Stimulated activated CD4-positive, alpha-beta T cell treated with anti-CD3 and anti-CD28 coated beads, TNF-alpha, amount 100 ng/mL, for 4 hours (primary cell): ENCODE data around the gene NSMCE1.
"Not testable (repeated sequence)": the region's sequence is repeated elsewhere in the genome, so short reads cannot be mapped to it uniquely, and the experiment has no call there.

ENCODE experiments used
- DNase-seq, 3 experiments: peaks; one replicate each; pipeline ENCODE4 v3.0.0-alpha.2; 2020; ENCODE audit warnings: low read depth in 3 of 3

NSMCE1 gene

GRCh38 chr16:27303256-27304100, 34.9 kb upstream of the NSMCE1 start:
- no peak for DNase-seq

DNA sequence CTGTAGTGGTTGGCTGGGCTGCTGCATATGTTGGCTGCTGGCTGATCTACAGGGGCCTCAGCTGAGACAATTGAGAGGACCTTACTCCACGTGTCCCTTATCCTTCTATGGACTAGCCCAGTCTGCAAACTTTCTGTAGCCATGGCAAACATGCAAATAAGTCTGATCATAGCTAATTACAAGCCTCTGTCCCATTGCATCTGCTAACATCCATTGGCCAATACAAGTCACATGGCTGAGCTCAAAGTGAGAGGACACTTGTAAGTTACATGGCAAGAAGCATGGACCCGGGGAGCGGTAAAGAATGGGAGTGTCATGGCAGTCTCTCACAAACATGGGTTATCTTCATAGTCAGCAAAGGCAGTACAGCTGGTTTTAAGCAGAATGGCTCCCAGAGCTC, 33.6 kb upstream of the NSMCE1 start:
- no peak for DNase-seq

GRCh38 chr16:27301236-27301861, 32.8 kb upstream of the NSMCE1 start:
- DNase-seq = no peak

GRCh38 chr16:27298132-27298531, 29.6 kb upstream of the NSMCE1 start:
- no peak for DNase-seq

- no peak for DNase-seq
These were observed 24.8 kb upstream of the NSMCE1 start for GRCh38 chr16:27293343-27293742.

GRCh38 chr16:27291722-27292240, 23.2 kb upstream of the NSMCE1 start:
- DNase-seq = no peak

DNA sequence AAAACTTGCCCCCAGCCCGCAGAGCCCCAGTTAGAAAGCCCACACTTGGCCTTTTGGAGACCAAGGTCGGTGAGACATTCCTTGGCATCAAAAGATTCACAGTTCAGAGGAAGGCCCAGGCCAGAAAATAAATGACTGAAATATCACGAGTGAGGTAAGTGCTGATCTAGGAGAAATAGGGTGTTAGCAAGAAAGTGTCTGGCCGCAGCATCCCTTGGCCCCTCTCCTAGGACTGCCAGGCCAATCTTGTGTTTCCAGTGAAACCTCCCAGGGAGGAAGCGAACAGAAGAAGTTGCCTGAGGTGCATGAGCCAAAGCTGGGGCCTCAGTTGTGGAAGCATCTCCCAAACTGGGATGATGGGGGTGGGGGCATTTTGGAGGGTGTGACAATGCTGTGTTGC, 22.5 kb upstream of the NSMCE1 start:
- DNase-seq = no peak

GRCh38 chr16:27290562-27290961, 22.0 kb upstream of the NSMCE1 start:
- no peak for DNase-seq

GRCh38 chr16:27289669-27290068, 21.1 kb upstream of the NSMCE1 start:
- DNase-seq = no peak

DNA sequence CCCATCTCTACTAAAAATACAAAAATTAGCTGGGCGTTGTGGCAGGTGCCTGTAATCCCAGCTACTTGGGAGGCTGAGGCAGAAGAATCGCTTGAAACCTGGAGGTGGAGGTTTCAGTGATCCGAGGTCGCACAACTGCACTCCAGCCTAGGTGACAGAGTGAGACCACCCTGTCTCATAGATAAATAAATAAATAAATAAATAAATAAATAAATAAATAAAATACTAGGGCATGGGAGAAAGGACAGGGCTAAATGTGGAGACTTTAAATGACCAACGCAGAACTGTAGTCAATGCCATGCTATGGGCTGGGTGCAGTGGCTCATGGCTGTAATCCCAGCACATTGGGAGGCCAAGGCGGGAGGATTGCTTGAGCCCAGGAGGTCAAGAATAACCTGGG, 19.7 kb upstream of the NSMCE1 start:
- DNase-seq = not testable (repeated sequence)

DNA sequence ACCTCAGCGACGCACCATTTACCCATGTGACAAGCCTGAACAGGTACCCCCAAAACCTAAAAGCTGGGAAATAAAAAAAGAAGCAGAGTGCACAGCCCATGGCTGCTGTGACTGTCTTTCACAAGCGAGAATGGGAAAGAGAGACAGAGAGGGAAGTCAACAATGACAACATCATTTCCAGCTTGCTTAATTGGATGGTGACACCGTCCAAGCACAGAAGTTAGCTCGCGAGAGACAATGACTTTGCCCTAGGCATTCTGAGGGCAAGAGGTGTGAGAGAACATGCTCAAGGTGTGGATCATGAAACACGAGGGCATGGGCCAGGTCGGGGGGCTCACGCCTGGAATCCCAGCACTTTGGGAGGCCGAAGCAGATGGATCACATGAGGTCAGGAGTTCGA, 19.3 kb upstream of the NSMCE1 start:
- no peak for DNase-seq

- no peak for DNase-seq
These were observed 18.7 kb upstream of the NSMCE1 start for GRCh38 chr16:27287051-27287811.

GRCh38 chr16:27286451-27286850, 17.9 kb upstream of the NSMCE1 start:
- DNase-seq = no peak

DNA sequence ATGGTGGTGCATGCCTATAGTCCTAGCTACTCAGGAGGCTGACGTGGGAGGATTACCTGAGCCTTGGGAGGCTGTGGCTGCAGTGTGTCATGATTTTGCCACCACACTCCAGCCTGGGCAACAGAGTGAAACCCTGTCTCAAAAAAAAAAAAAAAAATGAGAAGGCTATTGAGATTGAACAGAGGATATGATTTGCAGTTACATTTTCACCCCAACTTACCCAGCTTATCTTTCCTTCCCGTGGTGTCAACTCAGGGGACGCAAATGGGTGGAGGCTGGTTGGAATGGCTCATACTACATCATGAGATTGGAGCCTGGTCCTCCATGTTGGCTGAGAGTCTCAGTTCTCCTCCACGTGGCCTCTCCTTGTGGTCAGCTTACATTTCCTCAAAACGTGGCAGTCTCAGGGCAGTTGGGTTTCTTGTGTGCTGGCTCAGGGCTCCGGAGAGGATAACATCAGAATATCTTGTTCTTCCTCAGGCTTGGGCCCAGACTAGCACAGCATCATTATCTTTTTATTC, 17.2 kb upstream of the NSMCE1 start:
- DNase-seq = no peak

- no peak for DNase-seq
These were observed 16.5 kb upstream of the NSMCE1 start for GRCh38 chr16:27284865-27285675.

- no peak for DNase-seq
These were observed 12.7 kb upstream of the NSMCE1 start for GRCh38 chr16:27281243-27281642.

GRCh38 chr16:27275394-27275793, 6.8 kb upstream of the NSMCE1 start:
- DNase-seq = no peak

- DNase-seq = not testable (repeated sequence)
These were observed 5.9 kb upstream of the NSMCE1 start for GRCh38 chr16:27274424-27274874.

- DNase-seq = peak in 1 of 3 experiments; percentile 6
These were observed 5.3 kb upstream of the NSMCE1 start for GRCh38 chr16:27273670-27274423.

GRCh38 chr16:27273330-27273669, 4.7 kb upstream of the NSMCE1 start:
- DNase-seq = no peak

DNA sequence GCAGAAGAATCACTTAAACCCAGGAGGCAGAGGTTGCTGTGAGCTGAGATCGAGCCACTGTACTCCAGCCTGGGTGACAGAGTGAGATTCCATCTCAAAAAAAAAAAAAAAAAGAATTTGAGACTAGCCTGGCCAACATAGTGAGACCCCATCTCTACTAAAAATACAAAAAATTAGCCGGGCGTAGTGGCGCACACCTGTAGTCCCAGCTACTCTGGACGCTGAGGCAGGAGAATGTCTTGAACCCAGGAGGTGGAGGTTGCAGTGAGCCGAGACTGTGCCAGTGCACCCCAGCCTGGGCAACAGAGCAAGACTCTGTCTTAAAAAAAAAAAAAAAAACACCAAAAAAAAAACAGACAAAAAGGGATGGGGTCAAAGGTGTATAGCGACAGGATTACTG, 4.1 kb upstream of the NSMCE1 start:
- not testable (repeated sequence) for DNase-seq
